HEK293 (cell line): ENCODE data around the gene NFATC2IP.
A peak's percentile ranks its signal among the peaks of the same experiment; 100 is the strongest.

Experiments
- GFI1B ChIP-seq: fragments of 450-650 bp; formaldehyde crosslinking; IDR thresholded peaks from 2 replicates; pipeline ENCODE4 v1.5.1; 2016; ENCODE audit warnings: missing biosample characterization, missing genetic modification characterization
- GLI2 ChIP-seq: fragments of 450-650 bp; formaldehyde crosslinking; IDR thresholded peaks from 2 replicates; pipeline ENCODE4; 2017; ENCODE audit warnings: missing biosample characterization, missing genetic modification characterization, low read depth, borderline replicate concordance
- KLF1 ChIP-seq: fragments of 450-650 bp; formaldehyde crosslinking; IDR thresholded peaks from 2 replicates; pipeline ENCODE4 v1.5.1; 2016; ENCODE audit warnings: missing biosample characterization, missing genetic modification characterization
- MYNN ChIP-seq: fragments of 450-650 bp; formaldehyde crosslinking; IDR thresholded peaks from 2 replicates; pipeline ENCODE4 v1.5.1; 2016; ENCODE audit warnings: missing biosample characterization, missing genetic modification characterization, borderline replicate concordance
- PRDM10 ChIP-seq: fragments of 450-650 bp; formaldehyde crosslinking; IDR thresholded peaks from 2 replicates; pipeline ENCODE4 v1.5.1; 2016; ENCODE audit warnings: missing biosample characterization, missing genetic modification characterization
- REPIN1 ChIP-seq: fragments of 450-650 bp; formaldehyde crosslinking; IDR thresholded peaks from 2 replicates; pipeline ENCODE4 v1.5.1; 2017; ENCODE audit warnings: missing biosample characterization, missing genetic modification characterization, low read depth
- SCRT2 ChIP-seq: fragments of 450-650 bp; formaldehyde crosslinking; IDR thresholded peaks from 2 replicates; pipeline ENCODE4 v1.5.1; 2016; ENCODE audit warnings: missing biosample characterization, missing genetic modification characterization
- SP7 ChIP-seq: fragments of 450-650 bp; formaldehyde crosslinking; IDR thresholded peaks from 2 replicates; pipeline ENCODE4 v1.5.1; 2016; ENCODE audit warnings: missing biosample characterization, missing genetic modification characterization
- TRIM28 ChIP-seq: IDR thresholded peaks from 2 replicates; pipeline ENCODE4 v1.6.1; 2011; ENCODE audit warnings: low read length, control low read depth, borderline replicate concordance
- ZBTB11 ChIP-seq: fragments of 450-650 bp; formaldehyde crosslinking; conservative IDR thresholded peaks from 2 replicates; pipeline ENCODE4 v1.5.1; 2016; ENCODE audit warnings: low read depth, missing biosample characterization, missing genetic modification characterization
- ZBTB17 ChIP-seq: fragments of 450-650 bp; formaldehyde crosslinking; IDR thresholded peaks from 2 replicates; pipeline ENCODE4 v1.5.1; 2016; ENCODE audit warnings: missing biosample characterization, missing genetic modification characterization
- ZBTB7A ChIP-seq: fragments of 450-650 bp; formaldehyde crosslinking; IDR thresholded peaks from 2 replicates; pipeline ENCODE4 v1.5.1; 2016; ENCODE audit warnings: low read depth, missing biosample characterization, missing genetic modification characterization
- ZFHX2 ChIP-seq: fragments of 450-650 bp; formaldehyde crosslinking; conservative IDR thresholded peaks from 2 replicates; pipeline ENCODE4 v1.5.1; 2016; ENCODE audit warnings: missing biosample characterization, missing genetic modification characterization
- ZNF10 ChIP-seq: fragments of 450-650 bp; formaldehyde crosslinking; IDR thresholded peaks from 2 replicates; pipeline ENCODE4 v1.5.1; 2017; ENCODE audit warnings: missing biosample characterization, missing genetic modification characterization
- ZNF214 ChIP-seq: fragments of 450-650 bp; formaldehyde crosslinking; IDR thresholded peaks from 2 replicates; pipeline ENCODE4 v1.5.1; 2017; ENCODE audit warnings: missing biosample characterization, mild to moderate bottlenecking, missing genetic modification characterization, borderline replicate concordance
- ZNF24 ChIP-seq: fragments of 450-650 bp; formaldehyde crosslinking; IDR thresholded peaks from 2 replicates; pipeline ENCODE4 v1.5.1; 2016; ENCODE audit warnings: missing biosample characterization, missing genetic modification characterization
- ZNF274 ChIP-seq, 2 experiments: fragments of 200-500 bp in 1 of 2; fragments of 450-650 bp in 1 of 2; sonication (Bioruptor generic) in 1 of 2; formaldehyde crosslinking in 1 of 2; IDR thresholded peaks; 2 replicates each; pipeline versions ENCODE4 v1.5.1 to v1.6.1; 2014 to 2016; ENCODE audit warnings: borderline replicate concordance in 1 of 2, inconsistent platforms in 1 of 2, low read length in 1 of 2, missing biosample characterization in 1 of 2, missing genetic modification characterization in 1 of 2
- ZNF341 ChIP-seq: fragments of 450-650 bp; formaldehyde crosslinking; IDR thresholded peaks from 2 replicates; pipeline ENCODE4; 2016; ENCODE audit warnings: low read depth, missing biosample characterization, missing genetic modification characterization
- ZNF37A ChIP-seq: fragments of 450-650 bp; IDR thresholded peaks from 2 replicates; pipeline ENCODE4 v1.5.1; 2018; ENCODE audit warnings: missing biosample characterization, missing genetic modification characterization
- ZNF433 ChIP-seq: fragments of 450-650 bp; formaldehyde crosslinking; IDR thresholded peaks from 2 replicates; pipeline ENCODE4 v1.5.1; 2016; ENCODE audit warnings: missing biosample characterization, missing genetic modification characterization, low read depth
- ZNF521 ChIP-seq: fragments of 450-650 bp; formaldehyde crosslinking; IDR thresholded peaks from 2 replicates; pipeline ENCODE4 v1.5.1; 2017; ENCODE audit warnings: missing biosample characterization, mild to moderate bottlenecking, missing genetic modification characterization
- ZNF549 ChIP-seq: fragments of 450-650 bp; IDR thresholded peaks from 2 replicates; pipeline ENCODE4 v1.5.1; 2018; ENCODE audit warnings: missing biosample characterization, missing genetic modification characterization, mild to moderate bottlenecking, inconsistent platforms, moderate library complexity
- ZNF621 ChIP-seq: fragments of 450-650 bp; formaldehyde crosslinking; IDR thresholded peaks from 2 replicates; pipeline ENCODE4 v1.5.1; 2017; ENCODE audit warnings: missing biosample characterization, missing genetic modification characterization
- ZNF624 ChIP-seq: fragments of 450-650 bp; formaldehyde crosslinking; IDR thresholded peaks from 2 replicates; pipeline ENCODE4 v1.5.1; 2017; ENCODE audit warnings: missing biosample characterization, missing genetic modification characterization
- ZNF629 ChIP-seq: fragments of 450-650 bp; formaldehyde crosslinking; IDR thresholded peaks from 2 replicates; pipeline ENCODE4 v1.5.1; 2017; ENCODE audit warnings: missing biosample characterization, missing genetic modification characterization
- ZNF660 ChIP-seq: fragments of 450-650 bp; IDR thresholded peaks from 2 replicates; pipeline ENCODE4 v1.5.1; 2018; ENCODE audit warnings: missing biosample characterization, mild to moderate bottlenecking, missing genetic modification characterization
- ZNF677 ChIP-seq: fragments of 450-650 bp; IDR thresholded peaks from 2 replicates; pipeline ENCODE4 v1.5.0; 2018; ENCODE audit warnings: missing biosample characterization, mild to moderate bottlenecking, missing genetic modification characterization, moderate library complexity
- ZNF777 ChIP-seq: fragments of 450-650 bp; formaldehyde crosslinking; IDR thresholded peaks from 2 replicates; pipeline ENCODE4 v1.5.1; 2017; ENCODE audit warnings: missing biosample characterization, missing genetic modification characterization, borderline replicate concordance
- ZNF843 ChIP-seq: fragments of 450-650 bp; formaldehyde crosslinking; IDR thresholded peaks from 2 replicates; pipeline ENCODE4 v1.5.1; 2016; ENCODE audit warnings: missing biosample characterization, missing genetic modification characterization
- ZSCAN16 ChIP-seq: fragments of 450-650 bp; formaldehyde crosslinking; IDR thresholded peaks from 2 replicates; pipeline ENCODE4 v1.5.1; 2016; ENCODE audit warnings: missing biosample characterization, missing genetic modification characterization
- TF ChIP-seq, protein P1 (sequence below): fragments of 450-650 bp; formaldehyde crosslinking; IDR thresholded peaks from 2 replicates; pipeline ENCODE4 v1.5.1; 2016; ENCODE audit warnings: missing biosample characterization, missing genetic modification characterization

NFATC2IP gene

DNA sequence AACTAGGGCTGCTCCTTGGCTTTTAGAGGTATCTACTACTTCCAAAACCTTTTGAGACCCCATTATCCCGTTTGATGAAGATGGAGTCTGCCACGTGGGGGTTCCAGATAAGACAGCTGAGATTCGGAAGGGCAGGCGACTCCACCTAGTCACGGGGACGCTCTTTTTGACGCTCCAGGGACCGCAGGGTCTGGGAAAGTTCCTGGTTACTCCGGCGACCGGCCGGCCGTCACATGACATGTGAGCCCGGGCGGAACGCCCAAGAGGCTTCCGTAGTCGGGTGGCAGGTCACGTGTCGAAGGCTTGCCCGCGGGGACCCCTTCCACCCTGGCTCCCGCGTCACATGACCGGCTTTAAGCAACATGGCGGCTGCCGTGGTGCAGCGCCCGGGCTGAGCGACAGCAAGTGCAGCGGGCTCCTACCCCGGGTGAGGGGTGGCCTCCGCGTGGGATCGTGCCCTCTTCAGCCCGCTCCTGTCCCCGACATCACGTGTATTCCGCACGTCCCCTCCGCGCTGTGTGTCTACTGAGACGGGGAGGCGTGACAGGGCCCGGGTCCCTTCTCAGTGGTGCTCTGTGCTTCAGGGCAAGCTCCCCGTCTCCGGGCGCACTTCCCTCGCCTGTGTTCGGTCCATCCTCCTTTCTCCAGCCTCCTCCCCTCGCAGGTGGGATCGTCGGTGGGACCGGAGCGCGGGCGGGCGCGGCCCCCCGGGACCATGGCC lies 23.9 kb downstream of the NFATC2IP start, which contains the start of gene SPNS1 (continued):
- TF ChIP-seq ZNF341 (no peak; the same call in 1 of the 2 replicates), KLF1 (tag by site-specific recombination) (peak; percentile 88), ZBTB11 (tag by site-specific recombination) (peak; percentile 78), ZNF214 (tag by site-specific recombination) (no peak), ZNF24 (tag by site-specific recombination) (peak; percentile 99), ZNF521 (tag by site-specific recombination) (no peak), ZNF621 (tag by site-specific recombination) (no peak), ZNF549 (no peak), SP7 (tag by site-specific recombination) (peak; percentile 89), SCRT2 (tag by site-specific recombination) (no peak; the same call in 1 of the 2 replicates), ZNF10 (no peak), ZNF677 (tag by site-specific recombination) (no peak), GLI2 (no peak), TRIM28 (0 out of 2 replicates have a peak, but pooled peaks have one; percentile 27), ZBTB17 (peak; percentile 97), REPIN1 (tag by site-specific recombination) (no peak), PRDM10 (peak; percentile 89), ZNF433 (tag by site-specific recombination) (no peak), ZNF624 (tag by site-specific recombination) (no peak), MYNN (tag by site-specific recombination) (no peak), ZNF274 (IDR thresholded peaks at IDR 0.05; ENCODE audit: low read length) (no peak), ZNF274 (tag by site-specific recombination; IDR thresholded peaks at IDR 0.05; ENCODE audit: borderline replicate concordance) (no peak), ZNF843 (peak; percentile 89), ZNF777 (tag by site-specific recombination) (no peak), ZSCAN16 (no peak), ZNF629 (tag by site-specific recombination) (peak; percentile 86), GFI1B (tag by site-specific recombination) (peak; percentile 36; the same call in 1 of the 2 replicates), ZFHX2 (tag by site-specific recombination) (no peak), ZNF37A (tag by site-specific recombination) (no peak), ZNF660 (peak; percentile 84; the same call in 1 of the 2 replicates), ZBTB7A (peak; percentile 58; the same call in 1 of the 2 replicates)
- TF ChIP-seq, protein P1, sequence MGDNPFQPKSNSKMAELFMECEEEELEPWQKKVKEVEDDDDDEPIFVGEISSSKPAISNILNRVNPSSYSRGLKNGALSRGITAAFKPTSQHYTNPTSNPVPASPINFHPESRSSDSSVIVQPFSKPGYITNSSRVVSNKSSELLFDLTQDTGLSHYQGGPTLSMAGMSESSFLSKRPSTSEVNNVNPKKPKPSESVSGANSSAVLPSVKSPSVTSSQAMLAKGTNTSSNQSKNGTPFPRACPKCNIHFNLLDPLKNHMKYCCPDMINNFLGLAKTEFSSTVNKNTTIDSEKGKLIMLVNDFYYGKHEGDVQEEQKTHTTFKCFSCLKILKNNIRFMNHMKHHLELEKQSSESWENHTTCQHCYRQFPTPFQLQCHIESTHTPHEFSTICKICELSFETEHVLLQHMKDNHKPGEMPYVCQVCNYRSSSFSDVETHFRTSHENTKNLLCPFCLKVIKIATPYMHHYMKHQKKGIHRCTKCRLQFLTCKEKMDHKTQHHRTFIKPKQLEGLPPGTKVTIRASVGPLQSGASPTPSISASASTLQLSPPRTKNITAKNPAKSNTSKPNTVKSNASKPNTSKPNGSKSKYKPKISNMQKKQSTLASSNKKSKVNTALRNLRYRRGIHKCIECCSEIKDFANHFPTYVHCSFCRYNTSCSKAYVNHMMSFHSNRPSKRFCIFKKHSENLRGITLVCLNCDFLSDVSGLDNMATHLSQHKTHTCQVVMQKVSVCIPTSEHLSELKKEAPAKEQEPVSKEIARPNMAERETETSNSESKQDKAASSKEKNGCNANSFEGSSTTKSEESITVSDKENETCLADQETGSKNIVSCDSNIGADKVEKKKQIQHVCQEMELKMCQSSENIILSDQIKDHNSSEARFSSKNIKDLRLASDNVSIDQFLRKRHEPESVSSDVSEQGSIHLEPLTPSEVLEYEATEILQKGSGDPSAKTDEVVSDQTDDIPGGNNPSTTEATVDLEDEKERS, result no peak
